ENCODE data around the gene ASXL1. TPM values are rescaled to one million over a fixed set of nuclear protein-coding genes. Genes with fewer than 3 reads are reported as not detected.

The ASXL1 gene
- total RNA-seq, 4 donors from 2014 or later = 69.1 to 116 (median 102) TPM

- no peaks in the 10 kb centered on the region for H3K27me3 ChIP-seq
- peaks cover 0 to 9% of the 10 kb centered on the region in 2 donors for H3K4me1 ChIP-seq
- TF ChIP-seq CTCF (IDR thresholded peaks at IDR 0.05) = no peak
- no peak for TF ChIP-seq POLR2A (IDR thresholded peaks at IDR 0.05)
- H3K9me3 ChIP-seq = no peaks in the 10 kb centered on the region
- H3K4me3 ChIP-seq = no peak overlapping the region
- intact Hi-C loops (cut with DNase I; ENCODE audit: low total_unique reads) = no loop called here
- DNase-seq = no peak
- peak overlapping the region in 1 of 2 donors; percentile 34 for H3K27ac ChIP-seq
- H3K36me3 ChIP-seq = no peaks in the 10 kb centered on the region
Measured at GRCh38 chr20:32363492-32363891, 5.4 kb downstream of the ASXL1 start.

DNA sequence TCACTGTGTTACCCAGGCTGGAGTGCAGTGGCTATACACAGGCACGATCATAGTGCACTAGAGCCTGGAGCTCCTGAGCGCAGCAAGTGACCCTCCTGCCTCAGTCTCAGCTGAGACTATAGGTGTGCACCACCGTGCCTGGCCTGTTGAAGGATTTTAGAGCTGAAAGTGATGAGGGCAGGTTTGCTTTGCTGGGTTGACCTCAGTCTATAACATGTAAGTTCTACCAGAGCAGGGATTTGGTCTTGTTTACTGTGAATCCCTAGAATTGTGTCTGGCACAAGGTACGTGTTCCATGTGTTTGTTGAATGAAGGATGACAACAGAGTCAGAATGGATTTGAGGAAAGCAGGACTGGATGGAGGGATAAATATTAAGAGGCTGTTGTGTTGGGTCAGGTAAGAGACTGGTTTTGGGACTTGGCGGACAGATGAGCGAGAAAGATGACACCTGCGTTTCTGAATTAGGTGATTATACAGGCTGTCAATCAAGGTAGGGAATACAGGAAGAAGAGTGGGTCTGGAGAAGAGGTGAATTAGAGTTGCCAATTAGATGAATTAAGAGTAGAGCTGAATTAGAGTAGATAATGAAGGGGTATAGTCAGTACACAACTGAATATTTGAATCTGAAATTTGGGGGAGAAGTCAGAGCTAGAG lies 6.5 kb downstream of the ASXL1 start:
- Histone ChIP-seq H3K4me1 (peaks cover 0 to 9% of the 10 kb centered on the region in 2 donors), H3K36me3 (no peaks in the 10 kb centered on the region), H3K27me3 (no peaks in the 10 kb centered on the region), H3K27ac (no peak overlapping the region), H3K9me3 (no peaks in the 10 kb centered on the region), H3K4me3 (no peak overlapping the region)
- no peak for TF ChIP-seq CTCF (IDR thresholded peaks at IDR 0.05)
- TF ChIP-seq POLR2A (IDR thresholded peaks at IDR 0.05) = no peak
- no peak for DNase-seq
- intact Hi-C loops (cut with DNase I; ENCODE audit: low total_unique reads) = no loop called here

DNA sequence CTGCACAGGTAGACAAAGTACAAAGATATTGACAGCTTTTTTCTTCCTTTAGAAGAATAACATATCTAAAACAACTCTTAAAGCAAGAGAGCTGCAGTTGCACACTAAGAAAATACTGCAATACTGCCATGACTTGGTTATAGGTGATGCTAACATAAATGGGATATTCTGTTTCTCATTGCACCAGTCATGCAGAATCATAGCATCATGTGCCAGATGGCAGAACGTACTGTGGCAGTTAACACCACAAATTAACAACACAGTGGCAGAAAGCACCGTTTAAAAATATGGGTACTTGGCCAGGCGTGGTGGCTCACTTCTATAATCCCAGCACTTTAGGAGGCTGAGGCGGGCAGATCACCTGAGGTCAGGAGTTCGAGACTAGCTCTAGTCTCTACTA lies 7.4 kb downstream of the ASXL1 start:
- Histone ChIP-seq H3K9me3 (no peaks in the 10 kb centered on the region), H3K4me3 (no peak overlapping the region), H3K27ac (no peak overlapping the region), H3K27me3 (no peaks in the 10 kb centered on the region), H3K4me1 (peaks cover 0 to 8% of the 10 kb centered on the region in 2 donors), H3K36me3 (no peaks in the 10 kb centered on the region)
- DNase-seq = no peak
- intact Hi-C loops (cut with DNase I; ENCODE audit: low total_unique reads) = no loop called here
- TF ChIP-seq CTCF (IDR thresholded peaks at IDR 0.05) = no peak
- no peak for TF ChIP-seq POLR2A (IDR thresholded peaks at IDR 0.05)

GRCh38 chr20:32366380-32366779 lies 8.2 kb downstream of the ASXL1 start:
- H3K4me1 ChIP-seq = peaks cover 0 to 5% of the 10 kb centered on the region in 2 donors
- TF ChIP-seq POLR2A (IDR thresholded peaks at IDR 0.05) (no peak), CTCF (IDR thresholded peaks at IDR 0.05) (no peak)
- no peak for DNase-seq
- H3K9me3 ChIP-seq = no peaks in the 10 kb centered on the region
- no peaks in the 10 kb centered on the region for H3K36me3 ChIP-seq
- no peak overlapping the region for H3K27ac ChIP-seq
- no peak overlapping the region for H3K4me3 ChIP-seq
- intact Hi-C loops (cut with DNase I; ENCODE audit: low total_unique reads) = no loop called here
- H3K27me3 ChIP-seq = no peaks in the 10 kb centered on the region

GRCh38 chr20:32368323-32368722 lies 10.2 kb downstream of the ASXL1 start:
- DNase-seq = no peak
- Histone ChIP-seq H3K9me3 (no peaks in the 10 kb centered on the region), H3K27ac (no peak overlapping the region), H3K27me3 (no peaks in the 10 kb centered on the region), H3K36me3 (no peaks in the 10 kb centered on the region), H3K4me3 (no peak overlapping the region), H3K4me1 (peaks cover 0 to 5% of the 10 kb centered on the region in 2 donors)
- TF ChIP-seq POLR2A (IDR thresholded peaks at IDR 0.05) (no peak), CTCF (IDR thresholded peaks at IDR 0.05) (no peak)
- intact Hi-C loops (cut with DNase I; ENCODE audit: low total_unique reads) = no loop called here
